Dedifferentiated amniotic fluid mesenchymal stem cell (primary cell): ENCODE measurements around the gene MAL.

ENCODE experiments used
- DNase-seq: peaks from one replicate; pipeline ENCODE4 v3.0.0-alpha.2; 2016; ENCODE audit errors: extremely low spot score

Gene MAL

GRCh38 chr2:94996305-94997100, 29.0 kb upstream of the MAL start:
- DNase-seq: no peak

- DNase-seq: no peak
Measured at GRCh38 chr2:94997981-94998930, 27.3 kb upstream of the MAL start.

GRCh38 chr2:94999431-94999883, 26.1 kb upstream of the MAL start:
- no peak for DNase-seq

- DNase-seq: no peak
Measured at GRCh38 chr2:95001051-95001562, 24.4 kb upstream of the MAL start.

- no peak for DNase-seq
Measured at GRCh38 chr2:95001701-95002100, 23.8 kb upstream of the MAL start.

- no peak for DNase-seq
Measured at GRCh38 chr2:95002498-95002897, 23.0 kb upstream of the MAL start.

- DNase-seq: no peak
Measured at GRCh38 chr2:95004287-95004686, 21.2 kb upstream of the MAL start.

- DNase-seq: no peak
Measured at GRCh38 chr2:95004711-95005110, 20.8 kb upstream of the MAL start.

GRCh38 chr2:95005726-95006125, 19.8 kb upstream of the MAL start:
- DNase-seq: no peak

- no peak for DNase-seq
Measured at GRCh38 chr2:95006588-95006987, 18.9 kb upstream of the MAL start.

- no peak for DNase-seq
Measured at GRCh38 chr2:95007031-95007609, 18.4 kb upstream of the MAL start.

GRCh38 chr2:95007822-95008221, 17.7 kb upstream of the MAL start:
- no peak for DNase-seq

GRCh38 chr2:95008306-95008705, 17.2 kb upstream of the MAL start:
- DNase-seq: no peak

- no peak for DNase-seq
Measured at GRCh38 chr2:95008996-95009395, 16.5 kb upstream of the MAL start.

GRCh38 chr2:95009412-95009811, 16.1 kb upstream of the MAL start:
- no peak for DNase-seq

- DNase-seq: no peak
Measured at GRCh38 chr2:95010126-95010525, 15.4 kb upstream of the MAL start.

- no peak for DNase-seq
Measured at GRCh38 chr2:95010718-95011117, 14.8 kb upstream of the MAL start.

GRCh38 chr2:95012881-95013550, 12.5 kb upstream of the MAL start:
- DNase-seq: no peak

- DNase-seq: no peak
Measured at GRCh38 chr2:95013726-95014125, 11.8 kb upstream of the MAL start.

GRCh38 chr2:95014126-95014708, 11.3 kb upstream of the MAL start:
- no peak for DNase-seq

- no peak for DNase-seq
Measured at GRCh38 chr2:95015261-95015912, 10.1 kb upstream of the MAL start.
